NCI-H1436 treated with DMSO at 0.1 percent for 48 hours (cell line): ENCODE results near the gene KCNA3.

ENCODE experiments used
- DNase-seq: peaks from one replicate; lab custom pipeline; 2025; lab: John Stamatoyannopoulos, UW

Gene KCNA3

DNA sequence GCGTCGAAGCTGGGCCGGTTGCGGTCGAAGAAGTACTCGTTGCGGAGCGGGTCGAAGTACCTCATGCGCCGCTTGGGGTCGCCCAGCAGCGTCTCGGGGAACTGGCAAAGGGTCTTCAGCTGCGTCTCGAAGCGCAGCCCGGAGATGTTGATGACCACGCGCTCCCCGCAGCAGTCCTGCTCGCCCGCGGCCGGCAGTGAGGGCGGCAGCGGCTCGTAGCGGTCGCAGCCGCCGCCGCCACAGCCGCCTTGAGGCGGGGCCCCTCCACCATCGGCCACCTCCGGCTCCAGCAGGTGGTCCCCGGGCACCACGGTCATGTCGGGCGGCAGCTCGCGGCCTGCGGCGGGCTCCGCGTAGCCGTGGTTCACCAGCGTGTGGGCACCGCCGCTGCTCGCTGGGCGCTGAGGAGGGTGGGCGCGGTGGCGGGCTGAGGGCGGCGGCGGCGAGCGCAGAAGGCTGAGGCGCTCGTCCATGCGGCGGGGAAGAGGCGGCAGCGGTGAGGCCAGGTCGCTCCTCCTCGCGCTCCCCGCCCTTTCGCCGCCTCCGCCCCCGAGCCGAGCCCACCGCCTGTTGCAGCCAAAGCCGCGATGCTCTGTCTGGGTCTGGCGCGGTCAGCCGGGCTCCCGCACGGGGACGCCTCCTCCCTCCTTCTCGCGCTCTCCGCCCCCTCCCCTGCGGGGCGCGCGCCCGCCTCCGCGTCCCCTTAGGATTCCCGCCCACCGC lies at the start of gene KCNA3:
KCNA3 (minus strand) TSS at position 604 of the 723 bp plus-strand sequence; CDS start at position 473, 131 bp downstream.
- DNase-seq, result no peak

DNA sequence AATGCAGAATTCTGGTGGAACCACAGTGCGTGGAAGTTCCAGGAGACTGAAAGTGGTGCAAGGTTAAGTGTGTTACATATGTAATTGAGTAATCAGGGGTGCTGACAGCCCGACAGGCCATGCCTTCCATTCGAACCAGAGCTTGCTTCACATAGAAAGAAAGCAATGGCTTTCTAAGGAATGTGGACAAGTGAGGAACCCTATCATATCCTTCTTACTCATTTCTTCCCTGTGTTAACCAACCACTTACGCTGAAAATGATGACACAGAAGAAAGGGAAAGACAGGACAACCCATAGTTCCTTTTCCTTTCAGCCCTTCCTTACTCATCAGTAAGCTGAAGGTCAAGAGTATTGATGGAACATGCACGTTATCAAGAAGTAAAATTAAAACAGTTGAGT lies 48.1 kb upstream of the KCNA3 start:
- DNase-seq, result no peak

DNA sequence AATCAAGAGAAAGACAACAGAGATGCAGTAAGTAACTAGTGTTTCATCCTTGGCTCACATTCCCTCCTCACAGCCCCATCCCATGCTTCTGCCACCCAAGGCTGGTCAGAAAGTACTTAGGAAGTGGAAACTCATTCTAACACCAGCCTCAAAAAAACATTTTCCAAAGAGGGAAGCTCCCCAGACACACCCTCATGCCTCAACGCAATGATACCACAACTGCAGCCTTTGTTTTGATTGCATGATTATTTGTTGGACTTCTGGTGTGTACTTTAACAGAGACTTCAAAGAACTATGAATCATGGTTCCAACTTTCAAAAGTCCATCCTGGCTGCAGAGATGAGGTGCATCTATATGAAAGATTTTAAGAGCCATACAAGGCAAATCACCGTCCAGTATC lies 45.2 kb upstream of the KCNA3 start:
- no peak for DNase-seq

DNA sequence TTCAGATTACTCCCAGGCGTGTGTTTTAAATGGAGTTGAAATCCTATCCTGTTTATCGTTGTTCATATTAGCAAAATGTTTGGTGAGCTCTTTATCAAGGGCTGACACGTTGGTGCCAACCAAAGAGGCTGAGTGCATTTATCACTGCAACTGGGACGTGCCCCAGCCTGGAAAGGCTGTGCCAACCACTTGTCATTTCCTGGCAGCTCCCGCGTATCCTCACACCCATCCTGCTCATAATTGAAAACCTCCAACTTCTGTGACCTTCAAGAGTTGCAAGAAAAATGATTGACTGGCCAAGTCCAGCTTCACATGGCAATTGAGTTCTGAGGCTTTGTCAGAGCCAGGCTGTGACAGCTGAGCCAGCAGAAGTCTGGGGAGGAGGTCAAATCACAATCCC lies 43.7 kb upstream of the KCNA3 start:
- DNase-seq, result no peak

DNA sequence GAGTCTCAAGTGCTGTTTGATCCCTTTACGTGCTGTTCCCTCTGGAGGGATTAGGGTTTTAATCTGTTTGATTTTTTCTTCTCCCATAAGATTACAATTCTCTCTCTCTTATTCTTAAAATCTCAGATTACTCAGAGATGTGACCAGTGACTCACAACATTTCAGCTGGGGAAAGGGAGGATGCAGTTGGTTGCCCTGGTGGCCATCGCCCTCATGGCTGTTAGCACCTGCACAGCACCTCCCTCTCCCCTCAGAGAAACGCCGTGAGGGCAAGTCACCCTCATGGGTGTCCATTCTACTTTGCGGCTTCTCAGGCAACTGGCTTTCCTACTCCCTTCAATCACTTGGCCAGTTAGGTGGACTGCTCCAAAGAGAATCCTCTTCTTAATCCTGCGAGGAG lies 42.4 kb upstream of the KCNA3 start:
- DNase-seq, result no peak

DNA sequence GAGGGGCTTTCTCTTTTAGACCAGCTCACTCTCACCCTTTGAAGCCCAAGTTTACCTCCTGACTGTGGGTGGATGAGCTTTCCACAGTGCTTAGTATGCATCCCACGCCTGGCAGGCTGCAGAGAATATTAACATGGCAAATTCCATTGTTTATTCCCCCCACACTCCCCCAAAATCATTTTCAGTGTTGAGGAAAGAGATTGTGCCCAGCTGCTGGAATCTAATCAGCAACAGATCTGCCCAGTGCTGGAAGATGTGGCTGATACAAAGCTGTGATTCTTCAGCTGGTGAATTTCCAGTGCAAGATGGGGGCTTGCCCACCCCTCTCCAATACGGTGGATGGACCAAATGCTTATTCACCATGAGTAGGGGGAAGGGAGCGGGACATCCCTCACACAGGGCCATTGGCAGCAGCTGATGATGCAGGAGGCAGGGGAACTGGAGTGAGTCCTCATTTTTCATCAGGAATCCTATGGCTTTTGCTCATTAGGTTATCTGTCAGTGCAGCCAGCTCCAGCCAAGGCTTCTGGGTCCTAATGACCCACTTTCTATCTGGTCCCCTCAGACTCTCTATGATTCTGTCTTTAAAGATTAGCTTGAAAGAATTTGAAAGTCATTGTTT lies 39.7 kb upstream of the KCNA3 start:
- DNase-seq, result no peak

DNA sequence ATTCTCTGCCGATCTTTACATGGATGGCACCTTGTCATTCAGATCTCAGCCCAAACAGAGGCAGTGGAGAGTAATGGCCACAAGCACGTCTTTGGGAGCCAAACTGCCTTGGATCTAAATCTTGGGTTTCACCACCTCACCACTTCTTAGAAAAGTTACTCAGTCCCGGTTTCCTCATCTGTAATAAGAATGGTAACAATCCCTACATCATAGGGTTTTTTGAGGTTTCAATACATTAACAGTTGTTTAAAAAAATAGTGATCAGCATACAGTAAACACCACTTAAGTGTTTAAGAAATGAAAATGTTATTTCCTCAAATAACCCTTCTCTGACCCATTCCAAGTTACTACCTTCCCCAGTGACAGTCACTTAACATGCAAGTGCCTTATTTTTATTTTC lies 38.5 kb upstream of the KCNA3 start:
- no peak for DNase-seq

DNA sequence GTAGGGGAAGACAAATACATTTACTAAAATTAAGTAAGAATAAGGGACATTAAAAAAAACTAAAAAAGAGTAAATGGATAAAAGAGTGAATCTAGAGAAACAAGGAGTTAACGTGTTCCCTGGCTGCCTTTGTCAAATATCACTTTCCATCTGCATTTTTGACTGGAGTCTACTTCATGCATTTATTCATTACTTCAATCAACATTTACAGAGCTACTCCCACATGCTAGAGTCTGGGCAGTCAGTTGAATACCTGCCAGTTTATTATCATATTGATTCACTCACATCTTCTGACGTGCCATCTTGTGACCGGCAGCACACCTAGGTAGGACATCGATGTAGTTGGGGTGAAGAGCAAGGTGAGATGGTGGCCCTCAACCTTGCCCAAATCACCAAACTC lies 35.6 kb upstream of the KCNA3 start:
- DNase-seq, result no peak

DNA sequence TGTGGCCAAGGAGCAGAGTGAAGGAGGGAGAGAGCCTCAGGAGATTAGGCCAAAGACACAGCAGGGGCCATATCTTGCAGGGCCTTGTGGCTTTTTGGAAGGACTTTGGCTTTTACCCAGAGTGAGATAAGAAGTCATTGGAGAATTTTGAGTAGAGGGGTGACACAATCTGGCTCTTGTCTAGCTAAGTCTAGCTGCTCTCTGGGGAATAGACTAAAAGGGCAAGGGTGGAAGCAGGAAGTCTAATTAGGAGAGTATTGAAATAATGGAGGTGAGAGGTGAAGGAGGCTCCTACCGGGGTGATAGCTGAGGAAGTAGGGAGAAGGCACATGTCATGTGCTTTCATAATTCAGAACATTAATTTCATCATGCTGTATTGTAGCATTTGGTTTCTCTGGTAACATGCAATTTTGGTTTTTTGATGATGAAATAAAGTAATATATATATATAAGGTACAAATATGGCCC lies 34.3 kb upstream of the KCNA3 start:
- no peak for DNase-seq

DNA sequence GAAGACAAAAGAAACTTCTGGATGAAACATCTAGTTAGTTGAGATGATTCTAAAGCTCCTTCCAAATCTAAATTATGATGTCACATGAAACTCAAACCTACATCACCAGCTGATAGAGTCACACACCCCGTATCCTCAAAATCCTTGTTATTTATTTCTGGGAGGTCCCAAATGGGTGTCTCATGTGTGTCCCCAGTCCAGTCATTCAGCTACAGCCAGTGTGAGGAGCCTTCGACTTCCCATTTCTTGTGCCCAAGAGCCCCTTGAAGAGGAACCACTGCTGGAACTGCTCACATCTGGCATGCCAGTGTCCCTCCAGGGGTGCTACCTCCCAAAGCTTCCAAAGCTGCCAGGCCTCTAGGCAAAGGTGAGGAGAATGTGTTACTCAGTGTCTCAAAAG lies 32.5 kb upstream of the KCNA3 start:
- no peak for DNase-seq

DNA sequence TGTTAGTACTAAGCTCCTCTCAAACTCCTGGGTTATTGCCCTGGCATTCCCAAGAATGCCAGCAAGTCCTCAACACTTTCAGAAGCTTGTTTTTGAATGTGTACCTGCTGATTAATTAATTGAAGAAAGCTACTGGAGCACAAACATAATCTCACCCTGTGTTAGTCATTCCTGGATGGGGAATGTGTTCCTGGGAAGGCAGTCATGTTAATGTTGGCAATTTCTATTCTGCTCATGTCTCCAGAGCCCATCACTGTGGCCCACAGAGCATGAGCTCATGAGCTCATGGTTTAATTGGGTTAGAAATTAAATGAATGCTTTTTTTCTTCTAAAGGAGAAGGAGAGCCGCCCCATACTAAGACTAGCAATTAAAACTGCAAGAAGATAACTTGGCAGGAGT lies 31.9 kb upstream of the KCNA3 start:
- DNase-seq, result no peak

DNA sequence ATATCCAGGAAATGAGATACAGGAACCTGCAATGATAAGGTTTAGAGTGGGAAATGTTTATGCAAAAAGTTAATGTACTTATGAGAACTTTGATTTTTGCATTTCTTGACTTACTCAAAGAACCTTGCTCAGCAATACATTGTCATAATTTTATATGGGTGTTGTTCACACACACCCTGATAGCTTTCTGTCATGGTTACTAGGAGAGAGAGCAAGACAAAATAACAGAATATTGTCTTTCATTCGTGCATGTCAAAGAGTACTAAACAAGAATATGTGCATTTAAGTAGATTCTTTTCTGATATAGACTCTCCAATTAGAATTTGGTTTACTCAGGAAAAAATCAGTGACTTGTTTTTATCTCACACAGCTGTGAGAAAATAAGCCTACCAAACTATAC lies 27.5 kb upstream of the KCNA3 start:
- DNase-seq, result no peak

DNA sequence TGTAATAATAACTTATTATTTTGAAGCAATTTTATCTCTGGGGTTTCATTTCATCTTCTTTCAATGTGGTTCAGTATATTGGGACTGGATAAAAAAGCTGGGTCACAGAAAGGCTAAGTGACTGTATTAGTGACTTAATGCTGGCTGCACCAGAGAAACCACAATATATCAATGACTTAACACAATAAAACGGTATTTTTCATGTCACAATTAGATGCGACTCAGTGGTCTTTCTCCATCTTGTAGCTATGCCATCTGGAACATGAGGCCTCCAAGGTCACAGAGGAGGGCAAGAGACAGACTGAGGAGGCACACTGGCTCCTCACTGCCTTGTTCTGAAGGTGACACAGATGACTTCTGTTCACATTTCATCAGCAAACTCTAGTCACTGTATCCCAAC lies 26.0 kb upstream of the KCNA3 start:
- no peak for DNase-seq

DNA sequence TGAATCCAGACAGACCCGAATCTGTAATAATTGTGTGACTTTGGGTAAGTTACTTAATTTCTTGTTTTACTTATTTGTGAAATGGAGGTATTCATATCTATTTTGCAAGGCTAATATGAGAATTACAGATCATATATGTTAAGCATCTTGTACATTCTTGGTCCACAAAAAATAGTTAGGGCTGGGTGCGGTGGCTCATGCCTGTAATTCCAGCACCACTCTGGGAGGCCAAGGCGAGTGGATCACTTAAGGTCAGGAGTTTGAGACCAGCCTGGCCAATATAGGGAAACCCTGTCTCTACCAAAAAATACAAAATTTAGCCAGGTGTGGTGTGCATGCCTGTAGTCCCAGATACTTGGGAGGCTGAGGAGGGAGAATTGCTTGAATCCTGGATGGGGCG lies 22.9 kb upstream of the KCNA3 start:
- no peak for DNase-seq

DNA sequence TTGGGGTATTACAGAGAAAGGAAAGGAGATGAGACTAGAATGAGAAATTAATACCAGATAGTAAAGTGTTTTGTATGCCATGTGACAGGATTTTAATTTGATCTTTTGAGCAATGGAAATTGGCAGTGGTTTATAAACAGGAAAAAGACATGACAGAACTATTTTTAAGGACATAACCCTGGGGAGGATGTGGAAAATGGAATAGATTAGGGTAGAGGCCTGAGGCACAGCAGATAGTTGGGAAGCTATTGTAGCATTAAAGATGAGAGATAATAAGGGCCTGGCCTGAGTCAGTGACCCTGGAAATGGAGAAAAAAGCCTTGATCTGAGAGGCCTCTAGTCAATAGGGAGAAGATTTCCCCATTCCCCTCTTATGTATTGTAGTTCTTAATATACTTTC lies 22.1 kb upstream of the KCNA3 start:
- no peak for DNase-seq

DNA sequence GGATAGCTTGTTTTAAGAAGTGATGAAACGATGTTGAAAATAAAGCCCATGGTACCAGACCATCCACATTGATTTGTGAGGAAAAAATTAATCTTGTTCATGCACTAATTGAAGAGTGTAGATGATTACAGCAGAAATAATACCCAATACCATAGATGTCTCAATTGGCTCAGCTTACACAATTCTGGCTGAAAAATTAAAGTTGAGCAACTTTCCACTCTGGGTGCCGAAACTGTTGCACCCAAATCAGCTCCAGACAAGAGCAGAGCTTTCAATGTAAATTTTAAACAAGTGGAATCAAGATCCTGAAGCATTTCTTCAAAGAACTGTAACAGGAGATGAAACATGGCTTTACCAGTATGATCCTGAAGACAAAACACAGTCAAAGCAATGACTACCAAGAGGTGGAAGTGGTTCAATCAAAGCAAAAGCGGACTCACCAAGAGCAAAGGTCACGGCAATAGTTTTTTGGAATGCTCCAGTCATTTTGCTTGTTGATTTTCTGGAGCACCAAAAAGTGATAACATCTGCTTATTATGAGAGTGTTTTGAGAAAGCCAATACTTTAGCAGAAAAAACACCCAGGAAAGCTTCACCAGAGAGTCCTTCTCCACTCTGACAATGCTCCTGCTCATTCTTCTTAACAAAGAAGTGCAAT lies 16.1 kb upstream of the KCNA3 start:
- DNase-seq, result no peak

DNA sequence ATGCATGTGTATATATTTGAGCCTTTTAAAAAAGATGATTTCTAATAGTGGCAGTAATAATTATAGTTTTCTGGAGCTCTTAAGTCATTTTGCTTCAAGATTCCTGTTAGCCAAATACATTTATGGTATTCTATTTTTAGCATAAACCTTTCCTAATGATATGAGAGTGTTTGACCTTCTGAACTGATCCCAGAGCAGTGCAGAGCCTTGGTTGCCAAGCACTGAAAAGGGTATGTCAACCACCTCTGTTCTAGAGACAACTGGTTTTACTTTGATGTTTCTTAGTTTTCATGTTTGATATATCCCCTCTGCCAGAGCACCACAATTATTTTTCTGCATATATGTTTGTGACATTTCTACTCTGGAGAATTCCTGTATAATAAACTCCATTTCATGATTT lies 15.1 kb upstream of the KCNA3 start:
- DNase-seq, result no peak

DNA sequence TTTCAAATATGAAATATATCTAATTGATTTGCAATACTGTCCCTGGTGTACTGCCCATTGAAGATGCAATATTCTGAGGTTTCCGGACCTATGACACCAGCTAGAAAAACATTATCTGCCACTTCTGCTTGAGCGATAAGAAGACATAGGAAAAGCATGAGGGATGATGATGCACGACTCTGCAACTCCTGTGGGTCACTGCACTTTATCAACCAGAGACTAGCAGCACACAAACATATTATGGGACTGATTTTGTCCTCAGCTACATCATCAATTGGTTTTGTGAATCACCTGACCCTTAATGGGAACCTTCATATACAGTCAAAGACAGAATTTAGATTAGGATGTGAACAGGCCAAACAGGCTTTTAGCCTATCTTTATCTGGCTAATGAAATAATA lies 13.8 kb upstream of the KCNA3 start:
- DNase-seq, result no peak

DNA sequence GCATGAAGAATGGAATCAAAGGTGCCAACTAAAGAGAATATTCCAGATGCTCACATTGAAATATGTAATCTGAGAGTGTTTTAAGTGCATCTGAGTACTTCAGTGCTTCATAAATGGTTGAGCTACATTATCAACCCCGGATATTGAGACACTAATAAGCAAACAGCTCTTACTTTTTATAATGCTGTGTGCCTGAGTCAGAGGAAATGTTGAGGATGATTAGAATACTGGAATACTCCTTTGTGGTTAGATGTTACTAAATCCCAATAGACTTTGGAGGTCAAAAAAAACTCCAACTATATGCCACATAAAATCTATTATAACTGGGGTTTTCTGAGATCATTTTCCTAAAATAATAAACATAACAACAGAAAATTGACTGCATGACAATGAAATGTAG lies 12.5 kb upstream of the KCNA3 start:
- no peak for DNase-seq

DNA sequence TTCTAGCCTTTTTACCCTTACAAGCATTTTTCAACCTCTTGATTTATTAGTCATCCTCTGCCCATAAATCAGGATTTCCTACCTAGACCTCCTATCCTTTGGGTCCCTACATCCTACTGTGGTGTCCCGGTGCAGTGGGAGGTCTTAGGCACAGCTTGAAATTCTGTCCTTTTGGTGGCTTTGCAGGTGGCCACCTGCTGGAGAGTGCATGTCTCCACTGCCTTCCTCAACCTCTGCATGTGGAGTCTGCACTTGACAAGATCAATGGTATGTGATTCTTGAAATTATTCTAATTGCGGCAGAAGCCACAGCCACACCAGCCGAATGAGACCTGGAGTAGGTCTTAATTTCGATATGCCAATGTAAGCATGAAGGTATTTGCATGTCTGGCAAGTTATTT lies 11.4 kb upstream of the KCNA3 start:
- DNase-seq, result no peak

DNA sequence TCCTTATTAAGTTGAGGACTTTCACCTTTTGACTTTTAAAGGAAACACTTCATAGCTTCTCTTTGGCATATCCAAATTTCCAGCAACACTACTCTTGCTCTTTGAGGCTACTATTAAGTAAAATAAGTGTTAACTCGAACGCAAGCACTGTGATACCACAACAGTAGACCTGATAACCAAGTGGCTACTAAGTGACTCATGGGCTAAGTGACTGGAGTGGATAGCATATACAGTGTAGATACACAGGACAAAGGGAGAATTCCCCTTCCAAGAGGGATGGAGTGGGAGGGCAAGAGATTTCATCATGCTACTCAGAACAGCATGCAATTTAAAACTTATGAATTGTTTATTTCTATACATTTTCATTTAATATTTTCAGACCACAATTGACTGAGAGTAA lies 9.8 kb upstream of the KCNA3 start:
- DNase-seq, result no peak

DNA sequence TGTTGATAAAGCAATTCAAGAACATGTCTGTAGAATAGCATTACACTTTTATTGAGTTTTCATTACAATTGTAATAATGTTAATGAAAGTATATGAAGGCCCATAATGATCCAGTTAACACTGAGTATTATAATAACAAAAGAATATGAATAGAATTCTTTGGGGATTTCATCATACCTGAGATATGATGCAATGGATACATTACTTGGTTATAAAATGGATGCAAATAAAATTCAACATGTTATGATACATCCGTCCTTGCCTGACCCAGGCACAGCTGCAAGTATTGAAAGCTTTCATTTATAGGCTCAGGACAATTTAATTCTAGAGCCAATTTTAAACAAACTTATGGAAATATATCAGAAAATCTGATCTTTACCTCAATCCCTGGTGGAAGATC lies 8.2 kb upstream of the KCNA3 start:
- DNase-seq, result no peak

DNA sequence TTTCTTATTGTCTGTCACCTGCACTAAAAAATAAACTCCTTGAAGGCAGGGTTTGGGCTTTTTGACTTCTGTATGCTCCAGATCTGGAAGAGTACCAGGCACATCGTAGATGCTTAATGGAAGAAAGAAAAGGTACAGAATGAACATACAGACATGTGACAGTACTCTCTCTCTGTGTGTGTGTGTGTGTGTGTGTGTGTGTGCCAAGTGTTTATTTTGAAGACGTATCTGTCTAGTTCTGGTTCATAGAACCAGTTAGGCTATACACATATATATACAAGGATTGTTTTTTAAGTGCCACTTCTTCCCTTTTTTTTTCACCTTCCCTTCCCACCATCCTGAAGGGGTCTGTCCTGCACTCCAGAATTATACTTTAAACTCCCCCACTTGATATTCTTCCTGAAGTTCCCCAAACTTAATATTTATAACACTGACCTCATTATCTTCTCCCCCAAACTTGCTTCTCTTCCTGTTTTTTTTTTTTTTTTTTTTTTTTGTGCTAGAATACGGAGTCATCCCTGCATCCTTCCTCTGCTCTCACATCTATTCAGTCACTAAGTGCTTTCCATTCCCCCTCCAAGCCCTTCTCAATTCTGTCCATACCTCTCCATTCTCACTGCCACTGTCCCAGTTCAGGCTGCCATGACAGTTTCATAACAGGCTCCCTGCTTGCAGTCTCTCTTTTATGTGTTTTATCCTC lies 5.4 kb upstream of the KCNA3 start:
- no peak for DNase-seq
